Esophagus (tissue), 2 donors: ENCODE data around the gene RCAN1. TPM values are rescaled to one million over a fixed set of nuclear protein-coding genes. Genes with fewer than 3 reads are reported as not detected.
A peak's percentile ranks its signal among the peaks of the same experiment; 100 is the strongest.

Experiments used
- H3K27ac ChIP-seq, 2 donors: one replicate each; pipeline ENCODE4 v1.5.1; 2013; ENCODE audit warnings: low read depth in 2 of 2, mild to moderate bottlenecking in 2 of 2, inconsistent platforms in 1 of 2, low read length in 1 of 2, moderate library complexity in 1 of 2
- H3K27me3 ChIP-seq, 2 donors: one replicate each; pipeline ENCODE4 v1.6.1; 2013; ENCODE audit warnings: low read length in 2 of 2, control low read depth in 1 of 2, mild to moderate bottlenecking in 1 of 2; ENCODE audit not compliant: insufficient read depth in 2 of 2, control insufficient read depth in 1 of 2
- H3K36me3 ChIP-seq, 2 donors: one replicate each; pipeline ENCODE4 v1.6.1; 2013; ENCODE audit warnings: low read length in 1 of 2; ENCODE audit not compliant: control insufficient read depth in 2 of 2, insufficient read depth in 2 of 2
- H3K4me1 ChIP-seq, 2 donors: one replicate each; pipeline ENCODE4 v1.6.1; 2013; ENCODE audit warnings: low read length in 1 of 2; ENCODE audit not compliant: control insufficient read depth in 2 of 2, insufficient read depth in 2 of 2
- H3K4me3 ChIP-seq, 2 donors: one replicate each; pipeline ENCODE4 v1.5.1; 2013; ENCODE audit warnings: low read length in 2 of 2, mild to moderate bottlenecking in 2 of 2, low read depth in 1 of 2, moderate library complexity in 1 of 2
- H3K9me3 ChIP-seq, 2 donors: one replicate each; pipeline ENCODE4 v1.6.1; 2013; ENCODE audit warnings: mild to moderate bottlenecking in 2 of 2, low read depth in 1 of 2, low read length in 1 of 2, moderate library complexity in 1 of 2; ENCODE audit not compliant: control insufficient read depth in 2 of 2, insufficient read depth in 1 of 2
- WGBS, 2 donors: extraction: QIAGEN DNeasy Blood & Tissue Kit; methylation state at CpG; one replicate each; pipeline ENCODE4 v1.1.7; 2013; 5-methylcytosine and 5-hydroxymethylcytosine counted together
- polyA plus RNA-seq, 2 donors: library from polyadenylated mRNA; stranded (reverse); fragments of 200-250 nt; gene quantifications; one replicate each; pipeline ENCODE4 v1.2.3, GENCODE V29; 2013
- donor health status: healthy with polysubstance abuse.
- donor health status: Bipolar disorder and iron deficiency.

Gene RCAN1
- polyA plus RNA-seq, 2 donors, result 6.4 to 9.9 TPM

- Histone ChIP-seq H3K27me3 (no peaks in the 10 kb centered on the region), H3K4me3 (no peak overlapping the region), H3K36me3 (no peaks in the 10 kb centered on the region), H3K9me3 (no peaks in the 10 kb centered on the region), H3K27ac (no peak overlapping the region), H3K4me1 (no peaks in the 10 kb centered on the region)
- WGBS, 2 donors, result 39 to 46% methylated on average over 2 of the region's 2 CpGs
Measured at GRCh38 chr21:34536820-34537219, 78.1 kb downstream of the RCAN1 start.

- WGBS, 2 donors, result 94 to 95% methylated on average over 8 of the region's 8 CpGs
Measured at GRCh38 chr21:34536311-34536710, 78.6 kb downstream of the RCAN1 start.

GRCh38 chr21:34535886-34536285 lies 79.0 kb downstream of the RCAN1 start:
- Histone ChIP-seq H3K4me3 (no peak overlapping the region), H3K9me3 (no peaks in the 10 kb centered on the region), H3K27ac (no peak overlapping the region), H3K4me1 (no peaks in the 10 kb centered on the region), H3K36me3 (no peaks in the 10 kb centered on the region), H3K27me3 (no peaks in the 10 kb centered on the region)
- 81 to 92% methylated on average over 3 of the region's 3 CpGs for WGBS, 2 donors

More at GRCh38 chr21:34536311-34536710, 78.6 kb downstream of the RCAN1 start:
- Histone ChIP-seq H3K4me1 (no peaks in the 10 kb centered on the region), H3K36me3 (no peaks in the 10 kb centered on the region), H3K9me3 (no peaks in the 10 kb centered on the region), H3K27me3 (no peaks in the 10 kb centered on the region), H3K4me3 (no peak overlapping the region), H3K27ac (no peak overlapping the region)

- no peak overlapping the region for H3K27ac ChIP-seq
- no peaks in the 10 kb centered on the region for H3K27me3 ChIP-seq
- 76 to 85% methylated on average over 4 of the region's 4 CpGs for WGBS, 2 donors
- H3K9me3 ChIP-seq, result no peaks in the 10 kb centered on the region
- no peaks in the 10 kb centered on the region for H3K36me3 ChIP-seq
- H3K4me3 ChIP-seq, result no peak overlapping the region
- no peaks in the 10 kb centered on the region for H3K4me1 ChIP-seq
Measured at GRCh38 chr21:34534522-34534921, 80.4 kb downstream of the RCAN1 start.

- 79 to 93% methylated on average over 3 of the region's 3 CpGs for WGBS, 2 donors
- no peaks in the 10 kb centered on the region for H3K9me3 ChIP-seq
- no peaks in the 10 kb centered on the region for H3K27me3 ChIP-seq
- H3K4me1 ChIP-seq, result no peaks in the 10 kb centered on the region
- no peaks in the 10 kb centered on the region for H3K36me3 ChIP-seq
- no peak overlapping the region for H3K4me3 ChIP-seq
- no peak overlapping the region for H3K27ac ChIP-seq
Measured at GRCh38 chr21:34533938-34534337, 81.0 kb downstream of the RCAN1 start.

- 87 to 93% methylated on average over 6 of the region's 6 CpGs for WGBS, 2 donors
- Histone ChIP-seq H3K27me3 (no peaks in the 10 kb centered on the region), H3K4me1 (no peaks in the 10 kb centered on the region), H3K36me3 (no peaks in the 10 kb centered on the region), H3K4me3 (no peak overlapping the region), H3K27ac (no peak overlapping the region), H3K9me3 (no peaks in the 10 kb centered on the region)
Measured at GRCh38 chr21:34531399-34531798, 83.5 kb downstream of the RCAN1 start.

GRCh38 chr21:34530261-34530660 lies 84.7 kb downstream of the RCAN1 start:
- no peaks in the 10 kb centered on the region for H3K36me3 ChIP-seq
- H3K9me3 ChIP-seq, result no peaks in the 10 kb centered on the region
- no peak overlapping the region for H3K4me3 ChIP-seq
- no peaks in the 10 kb centered on the region for H3K27me3 ChIP-seq
- no peak overlapping the region for H3K27ac ChIP-seq
- no peaks in the 10 kb centered on the region for H3K4me1 ChIP-seq

GRCh38 chr21:34528131-34528561 lies 86.8 kb downstream of the RCAN1 start:
- Histone ChIP-seq H3K4me1 (peaks cover 0 to 5% of the 10 kb centered on the region in 2 donors), H3K9me3 (no peaks in the 10 kb centered on the region), H3K36me3 (no peaks in the 10 kb centered on the region), H3K4me3 (no peak overlapping the region), H3K27me3 (no peaks in the 10 kb centered on the region), H3K27ac (no peak overlapping the region)
- 41 to 58% methylated on average over 3 of the region's 3 CpGs for WGBS, 2 donors

- Histone ChIP-seq H3K27ac (peak overlapping the region; percentile 83 to 86), H3K27me3 (no peaks in the 10 kb centered on the region), H3K4me3 (peak overlapping the region in 1 of 2 donors; percentile 44), H3K36me3 (no peaks in the 10 kb centered on the region), H3K4me1 (peaks cover 0 to 5% of the 10 kb centered on the region in 2 donors), H3K9me3 (no peaks in the 10 kb centered on the region)
- 6 to 7% methylated on average over 10 of the region's 10 CpGs for whole genome bisulfite sequencing, 2 donors
Measured at GRCh38 chr21:34526618-34527290, 88.2 kb downstream of the RCAN1 start.

- H3K27ac ChIP-seq, result peak overlapping the region; percentile 83 to 86
- WGBS, 2 donors, result 19 to 26% methylated on average over 5 of the region's 5 CpGs
- H3K36me3 ChIP-seq, result no peaks in the 10 kb centered on the region
- peaks cover 0 to 5% of the 10 kb centered on the region in 2 donors for H3K4me1 ChIP-seq
- no peaks in the 10 kb centered on the region for H3K27me3 ChIP-seq
- peak overlapping the region in 1 of 2 donors; percentile 44 for H3K4me3 ChIP-seq
- no peaks in the 10 kb centered on the region for H3K9me3 ChIP-seq
Measured at GRCh38 chr21:34526241-34526617, 88.7 kb downstream of the RCAN1 start.
